ENCODE results near the gene TOGARAM2.

TOGARAM2 gene

DNA sequence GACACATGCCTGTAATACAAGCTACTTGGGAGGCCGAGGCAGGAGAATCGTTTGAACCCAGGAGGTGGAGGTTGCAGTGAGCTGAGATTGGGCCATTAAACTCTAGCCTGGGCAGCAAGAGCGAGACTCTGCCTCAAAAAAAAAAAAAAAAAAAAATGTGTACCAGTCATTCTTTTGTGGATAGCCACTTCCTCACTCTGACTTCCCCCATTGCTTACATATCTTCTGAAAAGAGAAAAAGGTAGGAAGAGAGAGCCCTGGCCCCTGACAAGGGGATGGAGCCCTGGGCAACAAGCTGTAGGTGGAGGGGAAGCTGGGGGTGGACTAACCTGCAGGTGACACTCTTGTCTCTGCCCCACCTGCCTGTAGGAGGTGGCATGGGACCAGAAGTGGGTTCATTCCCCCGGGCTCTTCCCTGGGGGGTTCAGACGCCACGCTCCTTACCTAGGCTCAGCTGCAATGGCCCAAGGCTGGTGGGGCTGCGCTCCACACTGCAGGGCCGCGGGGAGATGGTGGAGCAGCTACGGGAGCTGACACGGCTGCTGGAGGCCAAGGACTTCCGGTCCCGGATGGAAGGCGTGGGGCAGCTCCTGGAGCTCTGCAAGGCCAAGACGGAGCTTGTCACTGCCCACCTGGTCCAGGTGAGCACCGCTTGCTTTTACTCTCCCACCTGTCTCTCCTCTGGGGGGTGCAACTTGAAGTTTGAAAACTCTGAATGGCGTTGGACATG, 54.1 kb downstream of the TOGARAM2 start:
- H3K4me3 ChIP-seq (ENCODE audit: low read depth, low read length) = no peak overlapping the region
- ChIA-PET POLR2A (no interaction called here), CTCF (no interaction called here)
- TF ChIP-seq, protein P1, sequence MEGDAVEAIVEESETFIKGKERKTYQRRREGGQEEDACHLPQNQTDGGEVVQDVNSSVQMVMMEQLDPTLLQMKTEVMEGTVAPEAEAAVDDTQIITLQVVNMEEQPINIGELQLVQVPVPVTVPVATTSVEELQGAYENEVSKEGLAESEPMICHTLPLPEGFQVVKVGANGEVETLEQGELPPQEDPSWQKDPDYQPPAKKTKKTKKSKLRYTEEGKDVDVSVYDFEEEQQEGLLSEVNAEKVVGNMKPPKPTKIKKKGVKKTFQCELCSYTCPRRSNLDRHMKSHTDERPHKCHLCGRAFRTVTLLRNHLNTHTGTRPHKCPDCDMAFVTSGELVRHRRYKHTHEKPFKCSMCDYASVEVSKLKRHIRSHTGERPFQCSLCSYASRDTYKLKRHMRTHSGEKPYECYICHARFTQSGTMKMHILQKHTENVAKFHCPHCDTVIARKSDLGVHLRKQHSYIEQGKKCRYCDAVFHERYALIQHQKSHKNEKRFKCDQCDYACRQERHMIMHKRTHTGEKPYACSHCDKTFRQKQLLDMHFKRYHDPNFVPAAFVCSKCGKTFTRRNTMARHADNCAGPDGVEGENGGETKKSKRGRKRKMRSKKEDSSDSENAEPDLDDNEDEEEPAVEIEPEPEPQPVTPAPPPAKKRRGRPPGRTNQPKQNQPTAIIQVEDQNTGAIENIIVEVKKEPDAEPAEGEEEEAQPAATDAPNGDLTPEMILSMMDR (IDR thresholded peaks at IDR 0.05; ENCODE audit: insufficient read depth, low read length, missing control alignments) = no peak
- no peak for DNase-seq (ENCODE audit: low read depth, low spot score)

DNA sequence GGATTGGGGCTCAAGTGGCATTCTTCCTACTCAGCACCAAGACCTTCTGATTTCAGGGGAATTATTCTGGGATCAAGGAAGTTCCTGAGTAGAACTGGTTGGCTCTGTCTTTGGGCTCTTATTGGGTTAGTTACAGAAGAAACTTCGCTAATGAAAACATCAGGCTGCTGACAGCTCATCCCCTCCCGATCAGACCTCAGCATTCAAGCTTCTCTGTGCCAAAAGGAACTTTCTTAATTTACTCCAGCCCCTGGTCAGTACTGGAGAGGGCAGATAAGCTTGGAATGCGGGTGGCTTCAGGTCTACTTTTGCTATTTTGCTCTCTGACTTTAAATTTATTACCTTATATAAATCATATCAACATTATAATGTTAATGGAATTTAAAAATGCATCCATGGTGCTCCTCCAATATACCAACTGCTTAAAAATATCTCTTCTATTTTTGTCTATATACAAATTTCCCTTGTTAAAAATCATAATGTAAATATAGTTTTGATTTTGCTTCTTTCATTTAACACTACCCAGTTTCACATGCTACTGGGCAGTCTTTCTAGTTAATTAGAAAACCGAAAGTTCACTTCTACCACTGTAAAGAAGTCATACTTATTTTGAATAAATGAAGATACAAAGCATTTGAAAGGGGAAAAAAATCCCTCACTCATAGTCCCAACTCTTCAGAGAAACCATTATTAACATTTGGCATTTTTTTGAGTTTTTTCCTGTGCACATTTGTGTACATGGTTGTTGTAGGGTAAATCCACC, 58.8 kb downstream of the TOGARAM2 start:
- ChIA-PET CTCF (no interaction called here), POLR2A (no interaction called here)
- DNase-seq (ENCODE audit: low read depth, low spot score) = no peak
- H3K4me3 ChIP-seq (ENCODE audit: low read depth, low read length) = no peak overlapping the region
- TF ChIP-seq, protein P1 (IDR thresholded peaks at IDR 0.05; ENCODE audit: insufficient read depth, low read length, missing control alignments) = no peak

DNA sequence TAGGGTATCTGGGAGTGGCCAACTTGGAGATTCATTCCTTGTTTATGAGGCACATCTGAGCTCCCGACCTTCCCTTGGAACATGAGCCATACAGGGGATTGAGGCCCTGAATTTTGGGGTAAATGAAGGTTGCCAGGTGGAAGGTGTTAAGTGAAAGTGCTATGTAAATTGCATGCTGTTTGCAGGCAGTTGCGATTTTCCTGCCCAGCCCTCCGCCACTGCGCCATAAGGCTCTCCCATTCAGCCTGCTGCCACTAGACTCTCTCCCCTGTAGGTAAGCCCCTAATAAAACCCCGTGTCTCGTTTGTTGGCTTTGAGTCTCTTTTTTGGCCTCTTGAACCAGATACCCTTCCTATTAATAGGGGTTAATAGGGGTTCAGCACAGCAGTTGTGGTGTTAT, 59.5 kb downstream of the TOGARAM2 start:
- TF ChIP-seq, protein P1 (IDR thresholded peaks at IDR 0.05; ENCODE audit: insufficient read depth, low read length, missing control alignments) = no peak
- no peak for DNase-seq (ENCODE audit: low read depth, low spot score)
- CTCF ChIA-PET = no interaction called here
- POLR2A ChIA-PET = no interaction called here
- no peak overlapping the region for H3K4me3 ChIP-seq (ENCODE audit: low read depth, low read length)

DNA sequence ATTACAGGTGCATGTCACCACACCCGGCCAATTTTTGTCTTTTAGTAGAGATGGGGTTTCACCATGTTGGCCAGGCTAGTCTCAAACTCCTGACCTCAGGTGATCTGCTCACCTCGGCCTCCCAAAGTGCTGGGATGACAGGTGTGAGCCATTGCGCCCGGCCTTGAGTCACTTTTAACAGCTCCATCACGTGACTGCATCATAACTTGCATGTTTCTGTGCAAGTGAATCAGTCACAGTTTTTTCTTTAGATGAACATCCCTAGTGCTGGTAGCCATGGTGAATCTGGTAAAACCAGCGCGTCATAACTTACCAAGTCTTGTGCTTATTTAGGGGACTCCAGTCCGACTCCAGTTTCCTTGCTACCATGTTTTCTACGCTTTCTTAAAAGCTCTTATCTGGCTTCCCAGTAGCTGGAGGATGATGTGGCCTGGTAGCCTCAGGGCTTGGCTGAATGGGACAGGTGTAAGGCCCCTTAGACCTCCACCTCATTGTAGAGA, 60.1 kb downstream of the TOGARAM2 start:
- TF ChIP-seq, protein P1 (IDR thresholded peaks at IDR 0.05; ENCODE audit: insufficient read depth, low read length, missing control alignments) = no peak
- no peak for DNase-seq (ENCODE audit: low read depth, low spot score)
- no peak overlapping the region for H3K4me3 ChIP-seq (ENCODE audit: low read depth, low read length)
- ChIA-PET POLR2A (no interaction called here), CTCF (interaction anchor here (0.7 to 1.7 kb wide), 2 partner anchors 9 to 27 kb away, joined by 3 to 5 read pairs; no protein-coding TSS in a partner anchor)

DNA sequence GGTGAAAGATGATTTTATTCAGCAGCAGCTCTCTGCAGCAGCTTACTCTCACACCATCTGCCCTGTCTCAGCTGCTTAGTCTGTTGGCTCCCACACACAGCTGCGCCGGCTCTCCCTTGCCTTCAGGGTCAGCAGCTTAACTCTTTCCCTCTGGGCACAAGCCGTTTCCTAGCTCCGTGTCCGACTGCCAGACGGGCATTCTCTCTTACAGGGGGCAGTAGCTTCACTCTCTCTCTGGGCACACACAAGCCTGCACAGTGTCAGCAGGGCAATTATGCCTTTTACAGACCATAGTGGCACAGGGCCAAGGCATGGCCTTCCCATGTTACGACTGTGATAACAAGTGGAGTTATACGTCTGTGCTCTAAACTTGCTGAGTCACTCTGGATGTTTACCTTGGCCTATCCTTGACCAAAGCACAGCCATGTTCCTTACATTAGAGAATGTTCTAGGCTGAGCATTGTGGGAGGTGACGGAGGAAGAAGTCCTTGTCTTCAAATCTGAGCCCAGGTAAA, 61.5 kb downstream of the TOGARAM2 start:
- ChIA-PET CTCF (interaction anchor here (1.7 kb wide), 1 partner anchor 8 kb away, joined by 5 read pairs; no protein-coding TSS in a partner anchor), POLR2A (no interaction called here)
- no peak for DNase-seq (ENCODE audit: low read depth, low spot score)

More for the DNA sequence above, 61.5 kb downstream of the TOGARAM2 start:
- TF ChIP-seq, protein P1 (IDR thresholded peaks at IDR 0.05; ENCODE audit: insufficient read depth, low read length, missing control alignments) = no peak
- H3K4me3 ChIP-seq (ENCODE audit: low read depth, low read length) = no peak overlapping the region
